ENCODE data around the gene PCSK2.

Gene PCSK2

DNA sequence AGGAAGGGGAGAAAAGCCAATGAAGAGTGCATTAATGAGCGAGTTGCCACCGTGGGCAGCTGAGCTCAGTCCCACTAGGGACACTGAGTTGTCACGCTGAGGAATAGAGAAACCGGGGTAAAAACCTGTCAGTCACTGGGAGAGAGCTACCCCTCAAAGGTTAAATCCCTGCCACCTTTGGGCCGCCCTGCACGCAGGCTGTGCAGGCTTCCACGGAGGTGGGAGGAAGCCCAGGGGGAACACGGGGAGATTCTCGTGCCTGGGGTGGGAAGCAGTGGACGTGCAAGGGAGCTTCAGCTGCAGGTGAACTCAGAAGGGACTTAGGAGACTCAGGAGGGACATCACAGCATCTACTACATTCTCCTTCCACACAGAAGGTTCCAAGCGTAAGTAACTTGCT lies 253.9 kb downstream of the PCSK2 start:
- DNase-seq (ENCODE audit: low read depth, low spot score): no peak

DNA sequence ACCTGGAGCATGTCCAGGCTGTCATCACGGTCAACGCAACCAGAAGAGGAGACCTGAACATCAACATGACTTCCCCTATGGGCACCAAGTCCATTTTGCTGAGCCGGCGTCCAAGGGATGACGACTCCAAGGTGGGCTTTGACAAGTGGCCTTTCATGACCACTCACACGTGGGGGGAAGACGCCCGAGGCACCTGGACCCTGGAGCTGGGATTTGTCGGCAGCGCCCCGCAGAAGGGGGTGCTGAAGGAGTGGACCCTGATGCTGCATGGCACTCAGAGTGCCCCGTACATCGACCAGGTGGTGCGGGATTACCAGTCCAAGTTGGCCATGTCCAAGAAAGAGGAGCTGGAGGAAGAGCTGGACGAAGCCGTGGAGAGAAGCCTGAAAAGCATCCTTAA lies 254.8 kb downstream of the PCSK2 start:
- no peak for DNase-seq (ENCODE audit: low read depth, low spot score)

DNA sequence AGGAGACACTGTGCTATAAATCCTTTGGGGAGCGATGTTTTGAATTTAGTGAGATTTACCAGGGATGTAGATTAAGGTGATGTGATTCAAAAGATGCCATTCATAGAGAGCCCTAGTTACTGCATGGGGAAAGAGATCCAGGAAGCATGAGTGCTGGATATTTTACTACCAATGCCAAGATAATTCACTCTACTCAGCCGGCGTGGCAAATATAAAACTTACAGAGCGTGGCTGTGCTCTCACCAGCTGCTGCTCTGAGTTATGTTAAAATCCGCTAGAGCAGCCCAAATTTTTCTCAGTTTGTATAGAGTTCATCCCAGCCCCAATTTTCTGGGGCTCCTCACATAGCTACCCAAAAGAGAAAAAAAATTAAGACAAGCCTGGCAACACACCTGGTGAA lies 255.7 kb downstream of the PCSK2 start:
- DNase-seq (ENCODE audit: low read depth, low spot score): no peak

DNA sequence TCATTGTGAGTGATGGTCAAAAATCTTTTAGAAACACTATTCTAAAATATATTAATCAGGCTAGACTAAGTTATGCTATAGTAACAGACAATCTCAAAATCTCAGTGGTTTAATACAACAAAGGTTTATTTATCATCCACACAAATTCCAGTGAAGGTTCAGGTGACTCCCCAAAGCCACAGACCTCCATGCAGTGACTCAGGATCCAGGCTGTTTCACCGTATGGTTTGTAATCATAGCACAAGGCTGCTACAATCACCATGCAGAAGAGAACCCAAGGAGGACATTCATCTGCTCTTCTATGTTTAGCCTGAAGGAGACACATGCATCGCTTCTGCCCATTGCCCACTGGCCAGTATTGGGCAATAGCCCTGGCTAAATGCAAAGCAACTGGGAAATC lies 258.2 kb downstream of the PCSK2 start:
- no peak for DNase-seq (ENCODE audit: low read depth, low spot score)

DNA sequence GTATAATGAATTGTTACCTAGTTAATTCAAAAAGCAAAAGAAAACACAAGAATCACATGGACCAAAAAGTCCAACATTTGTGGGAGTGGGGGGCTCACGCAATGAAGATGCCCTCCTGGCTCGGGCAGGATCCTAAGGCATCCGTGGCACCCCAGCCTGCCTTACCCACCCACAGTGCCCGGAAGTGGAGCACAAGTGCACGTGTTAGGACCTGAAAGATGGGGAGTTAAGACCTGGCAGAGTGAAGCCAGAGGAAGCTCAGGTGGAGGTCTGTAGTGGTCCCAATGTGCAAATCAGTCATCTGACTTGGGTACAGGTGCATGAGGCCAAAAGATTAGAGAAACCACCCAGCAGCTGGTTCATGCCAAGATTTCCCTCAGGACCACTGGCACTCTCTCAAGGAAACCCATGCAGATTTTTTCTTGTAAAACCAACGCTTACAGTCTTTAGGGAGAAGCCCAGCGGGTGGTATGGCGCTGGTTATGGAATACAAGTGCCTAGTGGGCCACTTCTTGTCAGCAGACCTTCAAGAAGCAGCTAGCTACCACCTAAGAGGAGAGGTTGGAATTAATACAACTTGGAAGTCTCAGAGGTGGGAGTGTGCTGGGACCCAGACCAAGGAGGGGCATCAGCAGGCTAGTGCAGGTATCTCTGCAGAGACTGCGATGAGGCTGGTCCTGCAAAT lies 262.2 kb downstream of the PCSK2 start:
- no peak for DNase-seq (ENCODE audit: low read depth, low spot score)

DNA sequence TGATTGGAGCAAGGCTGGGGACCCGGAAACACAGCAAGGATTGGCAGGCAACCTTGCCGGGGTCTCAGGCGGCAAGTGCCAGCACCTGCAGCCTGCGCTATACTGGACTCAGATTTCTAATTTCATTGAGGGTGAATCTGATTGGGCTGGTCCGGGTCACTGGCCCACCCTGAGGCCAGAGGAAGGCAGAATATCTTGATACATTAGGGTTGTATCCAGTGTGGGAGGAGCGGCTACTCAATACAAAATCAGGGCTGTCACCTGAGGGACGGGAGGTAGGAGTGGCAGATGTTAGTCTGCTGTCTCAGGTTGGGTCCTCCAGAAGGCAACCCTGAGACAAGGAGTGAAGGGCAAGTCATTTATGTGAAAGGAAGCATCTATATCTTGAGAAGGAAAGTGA lies 263.7 kb downstream of the PCSK2 start:
- DNase-seq (ENCODE audit: low read depth, low spot score): no peak

DNA sequence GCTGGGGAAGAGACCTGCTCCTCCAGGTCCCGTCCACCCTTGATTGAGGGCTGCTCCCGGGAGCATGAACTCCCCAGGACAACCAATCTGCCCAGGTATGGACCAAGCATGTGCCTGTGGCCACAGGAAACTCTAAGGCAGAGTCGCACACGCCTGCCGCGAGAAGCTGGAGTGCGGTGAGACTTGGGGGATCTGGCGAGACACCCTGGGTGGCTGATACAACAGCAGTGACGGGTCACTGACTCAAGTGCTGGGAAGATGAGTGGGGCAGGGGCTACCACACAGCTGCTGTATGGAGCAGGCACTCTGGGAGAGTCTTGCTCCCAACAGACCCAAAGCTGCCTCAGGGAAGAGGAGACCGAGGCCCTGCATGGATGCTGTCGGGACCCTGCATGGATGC lies 264.2 kb downstream of the PCSK2 start:
- no peak for DNase-seq (ENCODE audit: low read depth, low spot score)

DNA sequence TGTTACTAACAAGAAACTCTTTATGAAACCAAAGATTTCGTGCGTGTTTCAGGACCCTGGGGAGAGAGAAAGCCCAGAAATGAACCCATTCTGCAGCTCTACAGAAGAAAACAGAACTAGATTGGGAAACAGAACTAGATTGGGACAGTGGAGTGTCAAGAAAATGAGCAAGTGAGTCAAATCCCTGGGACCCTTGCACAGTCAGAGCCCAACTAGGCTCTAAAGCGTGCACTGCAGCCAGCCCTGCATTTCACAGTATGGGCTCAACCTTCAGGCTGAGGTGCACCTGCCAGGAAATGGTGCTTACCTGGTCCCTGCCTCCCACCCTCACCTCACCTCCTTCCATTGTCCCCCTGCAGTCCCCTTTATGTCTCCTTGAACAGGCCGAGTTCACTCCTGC lies 264.6 kb downstream of the PCSK2 start:
- DNase-seq (ENCODE audit: low read depth, low spot score): no peak

DNA sequence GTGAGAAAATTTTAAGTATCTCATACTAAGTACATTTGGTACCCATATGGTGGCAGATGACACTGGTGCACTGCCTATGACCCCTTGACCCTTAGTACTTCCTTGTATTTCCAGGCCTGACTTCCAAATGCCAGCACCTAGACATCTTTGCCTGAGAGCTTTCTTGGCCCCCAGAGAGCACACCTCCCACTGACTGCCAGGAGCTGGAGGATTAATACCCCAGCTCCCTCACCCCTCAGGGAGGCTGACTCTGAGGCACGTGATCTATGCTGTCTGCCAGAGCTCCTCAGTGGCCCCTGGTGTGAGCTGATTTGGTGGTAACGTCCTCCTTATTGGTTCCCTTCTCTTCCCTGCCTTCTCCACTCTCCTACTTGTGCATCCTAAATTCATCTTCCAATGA lies 266.3 kb downstream of the PCSK2 start:
- DNase-seq (ENCODE audit: low read depth, low spot score): no peak

DNA sequence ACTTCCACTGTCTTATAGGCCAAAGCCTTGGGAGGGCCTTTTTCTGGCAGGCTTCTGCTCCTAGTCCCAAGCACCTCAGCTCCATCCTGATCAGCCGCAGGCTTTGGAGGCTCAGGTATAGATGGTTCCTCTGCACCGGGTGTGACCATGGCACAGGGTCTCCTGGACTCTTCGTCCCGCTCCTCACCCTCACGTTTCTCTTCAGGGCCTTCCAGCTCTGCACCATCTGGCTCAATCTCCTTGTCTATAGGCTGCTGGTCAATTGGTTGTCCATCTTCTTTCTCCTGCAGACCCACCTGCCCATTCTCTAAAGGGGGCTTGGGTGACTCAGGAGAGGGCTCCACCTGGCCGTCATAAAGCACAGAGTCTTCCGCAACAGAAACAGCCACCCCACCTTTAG lies 267.4 kb downstream of the PCSK2 start:
- DNase-seq (ENCODE audit: low read depth, low spot score): no peak

DNA sequence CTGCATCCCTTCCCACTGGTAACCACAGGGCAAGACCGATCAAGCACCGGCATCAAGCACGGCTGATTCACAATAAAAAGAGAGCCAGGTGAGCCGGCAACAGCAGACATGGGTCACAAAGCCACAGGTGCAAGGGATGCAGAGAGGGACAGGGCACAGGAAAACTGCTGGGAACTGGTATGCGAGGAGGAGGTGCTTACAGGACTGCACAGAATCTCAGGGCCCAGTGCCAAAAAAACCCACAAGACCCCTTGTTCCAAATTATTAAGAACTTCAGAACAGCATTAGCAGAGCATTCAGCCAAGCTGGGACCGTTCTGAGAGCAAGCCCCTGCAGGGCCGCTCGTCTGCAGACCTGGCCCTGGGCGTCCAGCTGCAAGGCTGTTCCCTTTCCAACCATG lies 269.0 kb downstream of the PCSK2 start:
- DNase-seq (ENCODE audit: low read depth, low spot score): no peak

DNA sequence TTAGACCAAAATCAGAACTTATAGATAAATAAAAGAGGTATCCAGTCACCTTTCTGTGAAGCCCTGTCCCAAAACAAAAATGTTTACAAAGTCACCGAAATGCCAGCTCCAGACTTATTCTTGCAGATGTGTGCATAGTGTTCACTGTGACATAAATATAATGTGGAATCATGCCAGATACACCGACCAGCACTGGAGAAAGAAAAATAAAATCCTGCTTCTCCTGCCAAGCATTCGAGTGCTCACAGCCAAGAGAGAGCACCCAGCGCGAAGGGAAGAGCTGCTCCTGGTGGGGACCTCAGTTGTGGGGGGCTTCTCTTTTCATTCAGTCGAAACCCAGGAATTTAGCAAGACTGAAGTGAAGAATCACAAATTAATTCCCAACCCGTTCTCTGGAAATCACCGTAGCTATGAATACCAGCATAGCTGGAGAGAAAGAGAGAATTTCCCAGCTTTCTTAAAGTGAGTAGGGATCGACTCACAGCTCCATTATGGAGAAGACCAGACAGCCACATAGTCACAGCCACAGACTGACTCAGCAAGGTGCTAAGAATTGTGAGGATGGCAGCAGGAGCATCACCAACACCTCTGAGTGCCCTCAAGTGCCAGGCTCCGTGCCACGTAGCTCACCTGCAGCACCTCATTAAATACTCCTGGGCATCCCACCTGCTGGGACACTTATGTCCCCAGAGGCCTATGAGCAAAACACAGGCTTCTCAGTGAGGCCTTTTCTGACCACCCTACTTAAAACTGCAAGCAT lies 271.2 kb downstream of the PCSK2 start:
- DNase-seq (ENCODE audit: low read depth, low spot score): peak; percentile 36

DNA sequence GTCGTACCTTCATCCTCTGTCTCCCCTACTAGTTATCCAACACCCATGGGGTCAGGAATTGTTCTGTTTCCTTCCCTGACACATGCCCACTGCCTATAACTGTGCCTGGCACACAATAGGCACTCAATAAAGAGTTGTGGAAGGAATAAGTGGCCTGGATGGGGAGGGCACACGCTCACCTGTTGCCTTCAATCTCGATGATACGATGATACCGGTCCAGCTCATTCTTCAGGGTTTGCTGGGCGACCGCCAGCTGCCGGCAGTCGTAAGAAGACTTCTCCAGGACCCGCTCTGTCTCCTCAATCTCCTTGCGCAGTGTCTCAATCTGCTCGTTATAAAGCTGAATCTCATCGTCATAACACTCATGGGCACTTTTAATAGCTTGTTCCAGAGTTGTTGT lies 271.8 kb downstream of the PCSK2 start:
- no peak for DNase-seq (ENCODE audit: low read depth, low spot score)

DNA sequence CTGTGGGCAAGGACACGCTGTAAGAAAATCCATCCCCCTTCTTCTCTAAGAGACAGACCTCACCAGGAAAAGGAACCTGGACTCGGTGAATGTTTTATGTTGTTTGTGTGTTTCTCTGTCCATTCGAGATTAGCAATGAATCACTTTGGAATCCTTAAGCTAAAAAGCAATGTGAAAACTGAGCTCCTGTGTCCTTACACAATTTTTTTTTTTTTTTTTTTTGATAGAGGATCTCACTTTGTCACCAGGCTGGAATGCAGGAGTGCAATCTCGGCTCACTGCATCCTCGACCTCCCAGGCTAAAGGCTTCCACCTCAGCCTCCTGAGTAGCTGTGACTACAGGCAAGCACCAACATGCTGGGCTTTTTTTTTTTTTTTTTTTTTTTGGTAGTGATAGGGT lies 272.2 kb downstream of the PCSK2 start:
- peak; percentile 21 for DNase-seq (ENCODE audit: low read depth, low spot score)

DNA sequence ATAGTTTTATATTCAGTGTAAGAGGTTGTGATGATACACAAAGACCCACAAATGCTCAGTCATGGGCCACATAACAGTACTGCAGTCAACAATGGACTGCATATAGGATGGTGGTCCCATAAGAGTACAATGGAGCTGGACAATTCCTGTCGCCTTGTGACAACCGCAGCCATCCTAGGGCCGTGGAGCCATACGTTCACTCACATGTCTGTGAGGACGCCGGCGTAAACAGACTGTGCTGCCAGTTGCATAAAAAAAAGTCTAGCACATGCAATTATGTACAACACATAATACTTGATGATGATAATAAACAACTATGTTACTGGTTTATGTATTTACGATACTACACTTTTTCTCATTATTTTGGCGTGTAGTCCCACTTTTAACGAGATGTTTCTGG lies 273.4 kb downstream of the PCSK2 start:
- no peak for DNase-seq (ENCODE audit: low read depth, low spot score)

DNA sequence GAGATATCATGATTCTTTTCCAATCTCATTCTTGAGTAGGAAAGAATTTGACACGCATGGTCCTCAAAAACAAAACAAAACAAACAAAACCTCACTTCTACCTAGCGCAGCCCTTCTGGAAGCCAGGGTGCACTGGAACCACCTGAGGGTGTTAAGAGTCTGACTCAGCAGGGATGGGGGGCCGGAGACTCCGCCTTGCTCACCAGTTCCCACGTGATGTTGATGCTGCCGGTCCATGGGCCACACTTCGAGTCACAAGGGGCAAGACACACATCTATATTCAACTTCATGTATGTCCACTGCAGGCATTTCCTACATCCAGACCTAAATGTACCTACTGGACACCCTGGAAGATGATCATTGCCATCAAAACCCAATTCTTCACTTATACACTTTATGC lies 274.0 kb downstream of the PCSK2 start:
- DNase-seq (ENCODE audit: low read depth, low spot score): no peak

DNA sequence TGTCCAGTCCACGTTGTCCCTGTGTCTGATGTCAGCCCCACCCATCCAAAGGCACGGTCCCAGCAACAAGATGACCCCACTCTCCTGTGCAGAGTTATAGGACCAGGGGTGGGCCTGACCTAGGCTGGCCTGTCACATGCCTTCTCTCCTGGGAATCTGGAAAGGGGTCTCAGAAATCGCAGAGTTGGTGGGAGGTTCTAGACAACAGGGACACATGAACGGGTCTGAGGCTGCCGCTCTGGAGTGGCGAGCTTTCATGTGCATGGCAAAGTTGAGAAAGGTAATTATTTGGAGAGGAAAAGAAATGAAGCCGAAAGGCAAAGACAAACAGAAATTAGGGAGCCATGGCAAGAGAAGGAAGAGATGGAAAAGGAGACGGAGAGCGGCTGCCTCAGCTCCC lies 274.9 kb downstream of the PCSK2 start:
- no peak for DNase-seq (ENCODE audit: low read depth, low spot score)

DNA sequence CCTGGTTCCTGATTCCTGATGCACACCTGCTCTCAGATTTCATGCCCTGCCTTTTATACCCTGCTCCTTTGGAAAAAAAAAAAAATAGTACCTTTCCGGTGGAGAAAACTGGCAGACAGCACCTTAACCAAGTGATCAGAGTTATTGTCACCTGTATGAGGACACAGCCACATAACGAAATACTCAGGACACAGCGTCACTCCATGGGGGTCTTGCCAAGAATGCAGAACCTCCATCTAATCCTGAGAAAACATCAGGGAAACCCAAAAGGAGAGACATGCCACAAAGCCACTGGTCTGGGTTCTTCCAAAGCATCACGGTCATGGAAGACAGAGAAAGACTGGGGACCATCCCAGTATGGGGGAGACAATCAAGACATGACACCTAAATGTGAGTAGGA lies 275.3 kb downstream of the PCSK2 start:
- no peak for DNase-seq (ENCODE audit: low read depth, low spot score)

DNA sequence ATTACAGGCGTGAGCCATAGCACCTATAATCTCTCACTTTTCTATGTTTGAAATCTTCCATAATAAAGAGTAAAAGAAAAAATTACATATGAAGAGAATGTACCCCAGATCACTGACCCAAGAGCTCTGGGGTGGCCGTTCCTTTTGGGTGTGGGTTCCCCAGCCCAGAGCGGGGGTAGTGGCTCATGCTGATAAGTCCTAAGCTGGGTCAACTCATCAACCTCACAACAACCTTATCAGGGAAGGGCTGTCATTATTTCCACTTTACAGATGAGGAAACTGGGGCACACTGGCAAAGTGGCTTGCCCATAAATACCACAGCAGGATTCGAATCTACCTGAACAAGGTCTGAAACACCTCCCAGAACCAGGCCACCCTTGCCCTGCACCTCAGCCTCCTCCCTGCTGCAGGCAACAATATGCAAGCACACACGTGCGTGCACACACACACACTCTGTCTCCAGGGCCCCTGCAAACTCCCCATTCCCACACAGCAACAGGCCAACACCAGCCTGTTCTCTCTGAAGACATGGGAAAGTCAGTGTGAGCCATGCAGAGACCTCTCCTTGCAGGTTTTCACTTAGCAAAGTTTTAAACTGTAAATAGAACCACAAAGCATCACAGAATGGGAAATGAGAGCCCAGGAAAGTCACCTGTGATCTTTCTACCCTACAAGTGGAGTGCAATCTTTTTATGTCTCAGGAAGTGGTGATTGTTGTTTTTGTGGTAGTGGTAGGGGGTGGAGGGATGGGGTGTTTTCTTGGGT lies 276.6 kb downstream of the PCSK2 start:
- no peak for DNase-seq (ENCODE audit: low read depth, low spot score)

DNA sequence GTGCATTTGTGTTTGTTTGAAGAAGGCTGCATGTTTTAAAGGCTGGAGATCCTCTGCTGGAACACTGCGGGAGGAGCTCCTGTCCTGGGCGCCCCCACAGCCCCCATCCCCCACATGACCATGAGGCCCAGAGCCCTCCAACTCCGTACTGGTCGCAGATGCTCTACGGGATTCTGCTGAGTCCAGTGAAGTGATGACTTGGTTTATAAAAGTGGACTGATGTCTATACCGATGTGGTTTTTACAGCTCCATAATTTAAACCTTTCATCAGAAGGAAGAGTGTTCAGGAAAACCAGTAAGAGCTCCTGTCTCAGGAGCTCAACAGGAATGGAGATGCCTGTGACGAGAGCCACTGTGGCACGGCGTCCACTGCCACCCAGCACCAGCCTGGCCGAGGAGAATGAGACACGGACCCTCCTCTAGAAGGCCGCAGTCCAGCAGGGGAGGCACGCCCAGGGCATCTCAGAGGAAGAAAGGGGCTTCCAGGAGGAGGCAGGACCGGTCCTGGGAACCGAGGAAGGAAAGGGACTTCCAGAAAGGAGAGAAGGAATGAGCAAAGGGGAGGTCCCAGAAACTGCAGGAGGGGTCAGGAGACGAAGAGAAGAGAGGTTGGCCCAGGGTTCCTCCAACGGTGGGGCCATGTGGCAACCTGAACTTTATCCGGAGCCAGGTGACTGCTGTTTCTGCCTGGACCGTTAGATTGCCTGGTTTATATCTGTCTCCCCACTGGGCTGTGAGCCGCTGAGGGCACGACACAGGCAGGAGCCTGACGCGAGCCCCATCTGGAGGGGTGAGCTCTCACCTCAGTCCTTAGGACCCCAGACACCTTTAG lies 277.4 kb downstream of the PCSK2 start:
- DNase-seq (ENCODE audit: low read depth, low spot score): no peak

DNA sequence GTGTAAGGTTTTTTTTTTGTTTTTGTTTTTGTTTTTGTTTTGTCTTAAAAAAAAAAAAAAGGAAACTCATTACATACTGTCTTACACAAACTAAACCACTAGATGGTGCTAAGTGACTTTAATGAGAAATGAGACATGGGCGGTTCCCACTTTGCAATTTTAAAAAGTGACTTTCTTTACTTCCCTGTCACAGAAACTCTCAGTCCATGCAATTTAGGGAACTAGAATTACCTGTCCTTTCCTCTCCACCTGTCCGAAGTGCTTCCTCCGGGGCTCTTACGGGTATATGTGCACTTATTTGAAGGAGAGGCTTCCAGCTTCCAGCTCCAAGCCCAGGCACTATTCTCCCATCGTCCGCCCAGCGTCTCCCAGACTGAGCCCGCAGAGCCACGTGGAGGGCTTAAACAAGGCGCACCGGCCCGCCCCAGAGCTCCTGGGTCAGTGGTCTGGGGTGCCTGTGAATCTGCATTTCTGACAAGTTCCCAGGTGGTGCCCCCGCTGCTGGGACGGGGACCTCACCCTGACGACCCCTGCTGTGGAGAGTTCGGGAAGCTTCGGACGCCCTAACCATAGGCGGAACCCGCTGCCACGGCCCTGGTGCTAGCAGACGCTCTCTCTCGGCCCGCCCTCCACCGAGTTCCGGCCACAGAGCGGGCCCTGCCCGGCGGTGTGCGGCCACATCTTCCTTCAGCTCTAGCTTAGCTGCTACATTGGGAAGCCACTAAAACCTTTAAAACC lies 278.2 kb downstream of the PCSK2 start:
- DNase-seq (ENCODE audit: low read depth, low spot score): peak; percentile 62
